HG02798 (cell line): Measurements from ENCODE around the gene SLC25A26.
A peak's percentile ranks its signal among the peaks of the same experiment; 100 is the strongest.

Experiments used
- ATAC-seq: cut with Tn5 transposase; IDR thresholded peaks from one replicate; pipeline ENCODE4 v1.9.1; 2021; ENCODE audit warnings: mild to moderate bottlenecking; ENCODE audit not compliant: unreplicated experiment, poor library complexity

SLC25A26 gene

DNA sequence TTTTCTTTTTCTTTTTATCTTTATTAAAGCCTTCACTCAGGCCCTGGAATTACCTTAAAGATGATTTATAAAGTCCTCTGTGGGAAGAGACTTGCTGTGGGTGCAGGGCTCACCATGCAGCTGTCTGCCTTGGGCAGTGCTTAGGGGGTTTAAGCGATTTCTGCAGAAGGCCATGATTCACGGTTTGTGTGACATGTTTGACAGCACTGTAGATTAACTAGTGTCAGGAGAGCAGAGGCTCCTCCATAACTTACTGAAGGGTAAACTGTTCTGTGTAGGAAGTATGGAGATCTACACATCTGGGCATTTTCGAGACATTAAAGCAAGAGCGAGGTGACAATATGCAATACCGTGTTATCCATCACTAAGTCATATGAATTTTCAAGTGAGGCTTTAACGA is 142.3 kb downstream of the SLC25A26 start:
- ATAC-seq, result no peak

DNA sequence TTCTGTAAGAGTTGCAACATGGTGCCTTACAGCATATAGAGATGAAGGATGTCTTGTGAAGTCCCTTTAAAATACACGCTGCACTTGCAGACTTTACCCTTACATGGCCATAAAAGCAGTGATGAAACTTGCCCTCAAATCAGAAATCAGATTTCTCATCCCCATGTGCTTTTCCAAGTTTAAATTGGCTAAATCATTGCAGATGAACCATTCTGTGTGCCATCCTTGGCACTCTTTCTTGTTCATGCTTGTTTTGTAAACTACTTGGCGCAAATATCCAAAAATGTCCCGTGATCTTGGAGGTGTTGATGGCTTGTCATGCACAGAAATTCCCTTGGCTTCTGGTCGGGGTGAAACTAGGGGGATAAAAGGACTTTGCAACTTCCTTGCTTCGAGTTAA is 144.3 kb downstream of the SLC25A26 start:
- no peak for ATAC-seq

- ATAC-seq, result no peak
Measured at GRCh38 chr3:66366747-66367146, 145.9 kb downstream of the SLC25A26 start.

DNA sequence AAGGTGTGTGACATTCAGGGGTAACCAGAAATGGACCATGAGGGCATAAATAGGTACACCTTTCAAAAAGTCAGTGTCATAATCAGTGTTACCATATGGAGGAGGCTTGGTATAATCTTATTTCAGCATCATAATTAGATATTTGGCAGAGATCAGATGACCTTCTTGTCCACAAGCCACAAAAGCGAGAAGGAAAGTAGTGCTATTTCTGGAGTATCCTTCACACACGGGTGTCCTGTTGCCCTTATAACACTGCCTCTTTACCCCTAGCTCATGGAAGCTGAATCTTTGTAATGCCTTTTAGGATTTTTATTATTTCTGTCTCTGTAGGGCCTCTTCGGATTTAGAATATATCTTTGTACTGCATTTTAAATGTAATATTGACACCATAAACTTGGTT is 147.2 kb downstream of the SLC25A26 start:
- no peak for ATAC-seq

DNA sequence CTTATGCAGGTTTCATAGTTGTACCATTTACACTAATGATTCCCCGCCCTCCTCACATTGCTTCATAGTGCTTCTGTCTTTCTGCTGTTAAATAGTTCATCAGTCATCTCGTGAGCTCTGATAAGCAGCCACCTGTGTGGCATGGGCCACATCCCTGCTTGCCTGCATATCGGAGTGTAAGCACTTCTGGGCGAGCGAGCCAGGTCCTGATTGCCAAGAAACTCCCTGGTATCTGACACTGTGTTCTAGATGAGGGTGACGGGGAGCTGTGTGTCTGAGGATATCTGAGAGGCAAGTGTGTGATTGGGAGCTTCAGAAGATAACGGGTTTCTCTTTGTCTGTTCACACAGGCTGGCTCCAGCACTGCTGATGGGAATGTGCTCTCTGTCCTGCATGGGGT is 149.4 kb downstream of the SLC25A26 start:
- ATAC-seq, result no peak

DNA sequence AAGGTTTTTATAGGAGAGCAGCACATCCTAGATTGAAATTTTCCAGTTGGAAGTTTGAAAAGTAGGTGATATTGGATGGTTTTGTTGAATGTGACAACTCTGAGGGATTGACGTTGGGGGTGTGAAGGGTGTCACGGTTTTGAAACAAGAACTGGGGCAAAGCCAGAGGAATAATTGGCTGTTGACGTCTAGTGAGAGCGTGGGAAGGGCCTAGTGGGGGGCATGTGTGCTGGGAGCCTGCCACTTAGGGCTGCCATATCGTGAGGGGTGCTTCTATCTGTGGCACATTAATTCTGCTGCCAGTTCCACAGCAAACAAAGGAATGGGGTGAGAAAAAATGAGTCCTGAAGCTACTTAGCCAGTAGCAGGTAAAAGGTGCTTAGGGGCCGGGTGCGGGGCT is 150.6 kb downstream of the SLC25A26 start:
- ATAC-seq, result no peak

- ATAC-seq, result no peak
Measured at GRCh38 chr3:66372681-66373350, 152.0 kb downstream of the SLC25A26 start.

- no peak for ATAC-seq
Measured at GRCh38 chr3:66376568-66376967, 155.8 kb downstream of the SLC25A26 start.

DNA sequence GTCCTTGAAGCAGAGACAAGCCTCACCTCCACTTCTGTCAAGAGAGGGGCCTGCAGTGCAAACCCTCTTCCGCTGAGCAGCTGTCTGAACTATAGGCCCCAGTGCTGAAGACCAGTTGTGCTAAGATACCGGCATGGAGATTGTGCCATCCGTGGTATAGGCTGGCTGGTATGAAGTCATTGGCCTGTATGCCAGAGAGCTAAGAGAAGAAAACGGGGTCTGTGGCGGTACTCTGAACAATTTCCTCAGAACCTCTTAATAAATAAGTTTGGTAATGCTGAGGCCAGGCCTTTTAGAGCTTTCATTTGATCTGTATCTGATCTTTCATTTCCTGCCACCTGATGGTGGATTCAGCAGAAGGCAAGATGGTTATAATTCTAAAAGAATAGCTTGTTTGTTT is 157.0 kb downstream of the SLC25A26 start:
- no peak for ATAC-seq

- ATAC-seq, result no peak
Measured at GRCh38 chr3:66378256-66378655, 157.5 kb downstream of the SLC25A26 start.

- no peak for ATAC-seq
Measured at GRCh38 chr3:66379565-66379964, 158.8 kb downstream of the SLC25A26 start.

DNA sequence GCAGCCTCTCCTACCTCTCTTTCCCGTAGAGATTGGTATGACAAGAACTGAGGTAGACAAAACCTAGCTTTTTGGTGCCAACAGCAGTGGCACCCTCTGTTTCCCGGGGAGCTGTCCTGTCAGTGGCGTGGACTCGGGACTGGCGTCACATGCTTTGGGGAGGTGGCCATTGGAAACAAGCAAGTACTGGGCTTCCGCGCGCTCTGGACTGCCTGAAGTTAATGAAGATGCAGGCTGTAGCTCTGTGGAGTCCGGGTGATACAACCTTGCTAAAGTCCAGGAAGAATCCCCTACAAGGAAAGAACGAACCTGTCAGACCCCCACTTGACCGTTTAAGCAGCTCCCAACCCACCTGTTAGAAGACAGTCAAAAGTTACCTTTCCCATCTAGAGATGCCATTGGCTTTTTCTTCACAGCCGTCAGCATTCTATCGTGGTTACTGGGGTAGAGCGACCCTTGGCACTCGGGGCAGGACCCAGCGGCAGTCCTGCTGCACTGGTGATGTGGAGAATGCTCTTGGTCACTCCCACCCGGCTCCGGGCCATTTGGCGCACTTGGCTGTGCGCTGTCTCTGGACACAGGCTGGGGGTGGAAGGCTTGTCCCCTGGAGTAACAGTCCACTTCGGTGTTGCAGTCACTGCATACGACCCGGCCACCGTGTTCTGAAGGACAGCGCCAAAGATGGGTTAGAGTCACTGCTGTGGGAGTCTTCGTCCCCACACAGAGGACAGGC is 159.6 kb downstream of the SLC25A26 start:
- no peak for ATAC-seq

GRCh38 chr3:66381626-66382025 is 160.8 kb downstream of the SLC25A26 start:
- no peak for ATAC-seq

- ATAC-seq, result no peak
Measured at GRCh38 chr3:66382142-66382541, 161.3 kb downstream of the SLC25A26 start.

DNA sequence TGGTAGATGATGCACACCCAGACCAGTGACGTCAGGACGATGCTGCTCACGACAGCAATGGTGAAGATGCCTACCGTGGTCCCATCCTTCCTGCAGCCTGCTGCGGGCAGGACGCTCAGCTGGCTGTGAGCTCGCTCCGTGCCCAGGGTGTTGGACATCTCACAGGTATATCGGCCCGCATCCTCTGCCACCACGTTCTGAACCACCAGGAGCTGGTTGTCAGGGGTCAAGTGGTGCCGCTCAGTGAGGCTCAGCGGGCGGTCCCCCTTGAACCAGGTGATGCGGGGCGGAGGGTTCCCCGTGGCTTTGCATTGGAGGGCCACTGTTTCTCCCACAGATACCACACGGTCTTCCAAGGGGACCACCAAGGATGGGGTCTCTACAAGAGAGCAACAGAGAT is 162.2 kb downstream of the SLC25A26 start:
- ATAC-seq, result no peak

GRCh38 chr3:66383998-66384745 is 163.4 kb downstream of the SLC25A26 start:
- no peak for ATAC-seq

- no peak for ATAC-seq
Measured at GRCh38 chr3:66385066-66385465, 164.3 kb downstream of the SLC25A26 start.

DNA sequence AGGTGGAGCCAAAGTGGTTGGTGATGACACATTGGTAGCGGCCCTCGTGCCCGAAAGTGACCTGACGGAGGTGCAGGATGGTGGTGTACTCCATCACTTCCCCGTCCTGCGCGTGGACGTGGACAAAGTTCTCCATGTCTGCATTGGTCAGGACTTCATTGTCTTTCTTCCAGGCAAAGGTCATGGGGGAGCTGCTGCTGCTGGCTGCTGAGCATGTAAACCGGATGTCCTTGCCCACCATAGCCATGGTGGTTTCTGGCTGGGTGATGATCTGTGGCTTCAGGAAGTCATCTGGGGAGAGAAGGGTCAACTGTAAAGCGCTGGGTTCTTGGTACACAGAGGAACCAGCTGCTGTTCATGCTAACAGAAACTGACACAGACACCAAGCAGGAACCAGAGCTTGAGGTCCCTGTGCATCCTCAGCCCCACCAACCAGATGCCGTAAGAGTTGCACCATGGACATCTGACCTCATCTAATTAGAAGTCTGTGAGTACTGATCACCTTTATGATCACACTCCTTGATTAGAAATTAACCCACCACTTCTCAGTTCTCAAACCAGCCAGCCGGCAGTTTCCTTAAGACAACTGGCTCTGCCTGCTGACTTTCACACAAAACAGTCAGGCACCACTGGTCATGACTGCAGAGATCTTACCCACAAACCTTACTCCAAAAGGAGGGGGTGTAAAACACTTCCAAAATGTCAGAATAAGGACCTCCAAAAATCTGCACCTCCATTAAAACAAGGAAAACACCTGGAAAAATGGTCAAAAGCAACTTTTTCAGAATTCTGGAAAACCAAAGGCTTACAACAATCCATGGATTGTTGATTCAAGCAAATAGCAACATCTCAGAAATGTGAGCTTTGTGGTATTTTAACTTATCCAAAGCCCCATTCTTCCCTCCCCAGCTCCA is 165.5 kb downstream of the SLC25A26 start:
- peak; percentile 85 for ATAC-seq

GRCh38 chr3:66386925-66387650 is 166.3 kb downstream of the SLC25A26 start:
- peak; percentile 69 for ATAC-seq

DNA sequence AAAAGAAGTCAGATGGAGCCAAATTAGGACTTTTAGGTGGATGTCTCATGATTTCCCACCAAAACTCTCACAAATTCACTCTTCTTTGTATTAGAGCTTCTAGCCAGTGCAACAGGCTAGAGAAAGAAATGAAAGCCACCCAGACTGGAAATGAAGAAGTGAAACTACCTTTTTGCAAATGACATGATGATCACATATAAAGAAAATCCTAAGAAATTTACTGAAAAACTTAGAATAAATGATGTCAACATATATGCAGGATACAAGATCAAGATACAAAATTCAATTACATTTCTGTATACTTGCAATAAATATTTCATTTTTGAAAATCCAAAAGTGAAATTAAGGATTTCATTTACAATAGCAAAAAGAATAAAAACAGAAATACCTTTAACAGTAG is 169.2 kb downstream of the SLC25A26 start:
- peak; percentile 30 for ATAC-seq
